GM23338 (cell line): Measurements from ENCODE around the gene SLC6A7.

ENCODE experiments used
- CREB1 ChIP-seq: fragments of 250-450 bp; sonication (Bioruptor Pico); IDR thresholded peaks from 2 replicates; pipeline ENCODE4 v1.5.0; 2020; ENCODE audit warnings: low read depth, mild to moderate bottlenecking, moderate library complexity
- EZH2 ChIP-seq: fragments of 200-600 bp; sonication (generic); IDR thresholded peaks from one replicate; pipeline ENCODE4 v1.8.0; 2017; ENCODE audit warnings: antibody characterized with exemption, mild to moderate bottlenecking, low read depth; ENCODE audit not compliant: unreplicated experiment
- POLR2AphosphoS5 ChIP-seq: IDR thresholded peaks from 2 replicates; pipeline ENCODE4 v1.6.1; 2016; ENCODE audit warnings: antibody characterized with exemption, low read depth
- ZNF114 ChIP-seq: fragments of 250-450 bp; sonication (Bioruptor Pico); IDR thresholded peaks from 2 replicates; pipeline ENCODE4 v1.5.0; 2020; ENCODE audit warnings: mild to moderate bottlenecking, moderate library complexity
- ZNF331 ChIP-seq: fragments of 250-450 bp; sonication (Bioruptor Pico); IDR thresholded peaks from 2 replicates; pipeline ENCODE4 v1.5.0; 2020; ENCODE audit warnings: low read depth, mild to moderate bottlenecking, moderate library complexity
- TF ChIP-seq, protein P1 (sequence below), 2 experiments: fragments of 200-600 bp in 1 of 2; sonication (generic) in 1 of 2; conservative IDR thresholded peaks; 2 replicates each; pipeline versions ENCODE4 v1.5.1 to v1.6.1; 2016 to 2017; ENCODE audit warnings: antibody characterized with exemption in 2 of 2, low read depth in 2 of 2, mild to moderate bottlenecking in 2 of 2, moderate library complexity in 1 of 2
- TF ChIP-seq, protein P2 (sequence below): IDR thresholded peaks from one replicate; pipeline ENCODE4 v1.6.1; 2018; ENCODE audit warnings: antibody characterized with exemption; ENCODE audit not compliant: unreplicated experiment

DNA sequence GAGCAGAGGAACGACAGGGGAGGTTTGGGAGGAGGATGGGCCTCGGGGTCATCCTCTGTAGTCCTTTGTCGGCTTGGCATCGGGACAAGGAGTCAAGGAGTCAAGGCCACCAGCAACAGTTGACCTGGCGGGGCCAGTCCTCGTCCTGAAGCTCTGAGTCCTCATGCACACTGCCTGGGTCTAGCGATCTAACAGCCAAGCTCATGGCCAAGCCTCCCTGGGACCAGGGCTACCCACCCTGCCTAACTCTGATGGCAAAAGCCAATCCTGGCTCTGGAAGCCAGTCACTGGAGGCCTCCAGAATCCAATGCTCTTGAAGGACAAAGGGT, 49.9 kb downstream of the SLC6A7 start:
- TF ChIP-seq, protein P1, sequence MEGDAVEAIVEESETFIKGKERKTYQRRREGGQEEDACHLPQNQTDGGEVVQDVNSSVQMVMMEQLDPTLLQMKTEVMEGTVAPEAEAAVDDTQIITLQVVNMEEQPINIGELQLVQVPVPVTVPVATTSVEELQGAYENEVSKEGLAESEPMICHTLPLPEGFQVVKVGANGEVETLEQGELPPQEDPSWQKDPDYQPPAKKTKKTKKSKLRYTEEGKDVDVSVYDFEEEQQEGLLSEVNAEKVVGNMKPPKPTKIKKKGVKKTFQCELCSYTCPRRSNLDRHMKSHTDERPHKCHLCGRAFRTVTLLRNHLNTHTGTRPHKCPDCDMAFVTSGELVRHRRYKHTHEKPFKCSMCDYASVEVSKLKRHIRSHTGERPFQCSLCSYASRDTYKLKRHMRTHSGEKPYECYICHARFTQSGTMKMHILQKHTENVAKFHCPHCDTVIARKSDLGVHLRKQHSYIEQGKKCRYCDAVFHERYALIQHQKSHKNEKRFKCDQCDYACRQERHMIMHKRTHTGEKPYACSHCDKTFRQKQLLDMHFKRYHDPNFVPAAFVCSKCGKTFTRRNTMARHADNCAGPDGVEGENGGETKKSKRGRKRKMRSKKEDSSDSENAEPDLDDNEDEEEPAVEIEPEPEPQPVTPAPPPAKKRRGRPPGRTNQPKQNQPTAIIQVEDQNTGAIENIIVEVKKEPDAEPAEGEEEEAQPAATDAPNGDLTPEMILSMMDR (conservative IDR thresholded peaks at IDR 0.05; ENCODE audit: low read depth in 2 of 2): no peak
- TF ChIP-seq EZH2 (no peak), CREB1 (no peak), POLR2AphosphoS5 (no peak), ZNF331 (CRISPR knock-in tag) (no peak), ZNF114 (CRISPR knock-in tag) (no peak)
- TF ChIP-seq, protein P2, sequence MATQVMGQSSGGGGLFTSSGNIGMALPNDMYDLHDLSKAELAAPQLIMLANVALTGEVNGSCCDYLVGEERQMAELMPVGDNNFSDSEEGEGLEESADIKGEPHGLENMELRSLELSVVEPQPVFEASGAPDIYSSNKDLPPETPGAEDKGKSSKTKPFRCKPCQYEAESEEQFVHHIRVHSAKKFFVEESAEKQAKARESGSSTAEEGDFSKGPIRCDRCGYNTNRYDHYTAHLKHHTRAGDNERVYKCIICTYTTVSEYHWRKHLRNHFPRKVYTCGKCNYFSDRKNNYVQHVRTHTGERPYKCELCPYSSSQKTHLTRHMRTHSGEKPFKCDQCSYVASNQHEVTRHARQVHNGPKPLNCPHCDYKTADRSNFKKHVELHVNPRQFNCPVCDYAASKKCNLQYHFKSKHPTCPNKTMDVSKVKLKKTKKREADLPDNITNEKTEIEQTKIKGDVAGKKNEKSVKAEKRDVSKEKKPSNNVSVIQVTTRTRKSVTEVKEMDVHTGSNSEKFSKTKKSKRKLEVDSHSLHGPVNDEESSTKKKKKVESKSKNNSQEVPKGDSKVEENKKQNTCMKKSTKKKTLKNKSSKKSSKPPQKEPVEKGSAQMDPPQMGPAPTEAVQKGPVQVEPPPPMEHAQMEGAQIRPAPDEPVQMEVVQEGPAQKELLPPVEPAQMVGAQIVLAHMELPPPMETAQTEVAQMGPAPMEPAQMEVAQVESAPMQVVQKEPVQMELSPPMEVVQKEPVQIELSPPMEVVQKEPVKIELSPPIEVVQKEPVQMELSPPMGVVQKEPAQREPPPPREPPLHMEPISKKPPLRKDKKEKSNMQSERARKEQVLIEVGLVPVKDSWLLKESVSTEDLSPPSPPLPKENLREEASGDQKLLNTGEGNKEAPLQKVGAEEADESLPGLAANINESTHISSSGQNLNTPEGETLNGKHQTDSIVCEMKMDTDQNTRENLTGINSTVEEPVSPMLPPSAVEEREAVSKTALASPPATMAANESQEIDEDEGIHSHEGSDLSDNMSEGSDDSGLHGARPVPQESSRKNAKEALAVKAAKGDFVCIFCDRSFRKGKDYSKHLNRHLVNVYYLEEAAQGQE: no peak
